Measurements from ENCODE around the gene METTL25B.
A peak's percentile ranks its signal among the peaks of the same experiment; 100 is the strongest.

METTL25B gene

GRCh38 chr1:156721131-156721530 is 7.1 kb upstream of the METTL25B start (continued):
- TF ChIP-seq, protein P1, sequence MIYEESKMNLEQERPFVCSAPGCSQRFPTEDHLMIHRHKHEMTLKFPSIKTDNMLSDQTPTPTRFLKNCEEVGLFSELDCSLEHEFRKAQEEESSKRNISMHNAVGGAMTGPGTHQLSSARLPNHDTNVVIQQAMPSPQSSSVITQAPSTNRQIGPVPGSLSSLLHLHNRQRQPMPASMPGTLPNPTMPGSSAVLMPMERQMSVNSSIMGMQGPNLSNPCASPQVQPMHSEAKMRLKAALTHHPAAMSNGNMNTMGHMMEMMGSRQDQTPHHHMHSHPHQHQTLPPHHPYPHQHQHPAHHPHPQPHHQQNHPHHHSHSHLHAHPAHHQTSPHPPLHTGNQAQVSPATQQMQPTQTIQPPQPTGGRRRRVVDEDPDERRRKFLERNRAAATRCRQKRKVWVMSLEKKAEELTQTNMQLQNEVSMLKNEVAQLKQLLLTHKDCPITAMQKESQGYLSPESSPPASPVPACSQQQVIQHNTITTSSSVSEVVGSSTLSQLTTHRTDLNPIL (CRISPR knock-in tag; IDR thresholded peaks at IDR 0.05; ENCODE audit: low read depth) = no peak
- TF ChIP-seq ESRRG (CRISPR knock-in tag; IDR thresholded peaks at IDR 0.05) = no peak
- no peak for TF ChIP-seq GLIS3 (CRISPR knock-in tag; IDR thresholded peaks at IDR 0.05)
- no peak for TF ChIP-seq ZNF565 (CRISPR knock-in tag; conservative IDR thresholded peaks at IDR 0.05; ENCODE audit: low read depth)
- TF ChIP-seq SNAI2 (CRISPR knock-in tag; IDR thresholded peaks at IDR 0.05) = no peak

- TF ChIP-seq BACH2 (CRISPR knock-in tag; IDR thresholded peaks at IDR 0.05; ENCODE audit: borderline replicate concordance) (no peak), ARNTL (CRISPR knock-in tag; IDR thresholded peaks at IDR 0.05; ENCODE audit: borderline replicate concordance, low read depth) (no peak), PATZ1 (CRISPR knock-in tag; IDR thresholded peaks at IDR 0.05; ENCODE audit: borderline replicate concordance) (no peak)
- no peak for ATAC-seq
These were observed 6.7 kb upstream of the METTL25B start for GRCh38 chr1:156721535-156721934.

GRCh38 chr1:156725683-156726280 is 2.5 kb upstream of the METTL25B start:
- ATAC-seq = peak; percentile 80
- no peak for TF ChIP-seq ZFP30 (CRISPR knock-in tag; IDR thresholded peaks at IDR 0.05)
- TF ChIP-seq ZFP3 (CRISPR knock-in tag; IDR thresholded peaks at IDR 0.05) = no peak
- no peak for TF ChIP-seq PPARA (CRISPR knock-in tag; IDR thresholded peaks at IDR 0.05; ENCODE audit: borderline replicate concordance)
- TF ChIP-seq ISL1 (CRISPR knock-in tag; IDR thresholded peaks at IDR 0.05) = no peak
- TF ChIP-seq POU6F1 (CRISPR knock-in tag; IDR thresholded peaks at IDR 0.05; ENCODE audit: borderline replicate concordance, low read depth) = no peak
- TF ChIP-seq, protein P1 (CRISPR knock-in tag; IDR thresholded peaks at IDR 0.05; ENCODE audit: low read depth) = no peak
- TF ChIP-seq ZC3H10 (CRISPR knock-in tag; IDR thresholded peaks at IDR 0.05) = peak; percentile 80
- TF ChIP-seq TOX (CRISPR knock-in tag; IDR thresholded peaks at IDR 0.05; ENCODE audit: borderline replicate concordance) = no peak
- TF ChIP-seq CSDC2 (CRISPR knock-in tag; IDR thresholded peaks at IDR 0.05) = no peak
- TF ChIP-seq, protein P2, sequence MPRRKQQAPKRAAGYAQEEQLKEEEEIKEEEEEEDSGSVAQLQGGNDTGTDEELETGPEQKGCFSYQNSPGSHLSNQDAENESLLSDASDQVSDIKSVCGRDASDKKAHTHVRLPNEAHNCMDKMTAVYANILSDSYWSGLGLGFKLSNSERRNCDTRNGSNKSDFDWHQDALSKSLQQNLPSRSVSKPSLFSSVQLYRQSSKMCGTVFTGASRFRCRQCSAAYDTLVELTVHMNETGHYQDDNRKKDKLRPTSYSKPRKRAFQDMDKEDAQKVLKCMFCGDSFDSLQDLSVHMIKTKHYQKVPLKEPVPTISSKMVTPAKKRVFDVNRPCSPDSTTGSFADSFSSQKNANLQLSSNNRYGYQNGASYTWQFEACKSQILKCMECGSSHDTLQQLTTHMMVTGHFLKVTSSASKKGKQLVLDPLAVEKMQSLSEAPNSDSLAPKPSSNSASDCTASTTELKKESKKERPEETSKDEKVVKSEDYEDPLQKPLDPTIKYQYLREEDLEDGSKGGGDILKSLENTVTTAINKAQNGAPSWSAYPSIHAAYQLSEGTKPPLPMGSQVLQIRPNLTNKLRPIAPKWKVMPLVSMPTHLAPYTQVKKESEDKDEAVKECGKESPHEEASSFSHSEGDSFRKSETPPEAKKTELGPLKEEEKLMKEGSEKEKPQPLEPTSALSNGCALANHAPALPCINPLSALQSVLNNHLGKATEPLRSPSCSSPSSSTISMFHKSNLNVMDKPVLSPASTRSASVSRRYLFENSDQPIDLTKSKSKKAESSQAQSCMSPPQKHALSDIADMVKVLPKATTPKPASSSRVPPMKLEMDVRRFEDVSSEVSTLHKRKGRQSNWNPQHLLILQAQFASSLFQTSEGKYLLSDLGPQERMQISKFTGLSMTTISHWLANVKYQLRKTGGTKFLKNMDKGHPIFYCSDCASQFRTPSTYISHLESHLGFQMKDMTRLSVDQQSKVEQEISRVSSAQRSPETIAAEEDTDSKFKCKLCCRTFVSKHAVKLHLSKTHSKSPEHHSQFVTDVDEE (CRISPR knock-in tag; IDR thresholded peaks at IDR 0.05) = no peak
- no peak for TF ChIP-seq BACH2 (CRISPR knock-in tag; IDR thresholded peaks at IDR 0.05; ENCODE audit: borderline replicate concordance)
- TF ChIP-seq ZNF70 (CRISPR knock-in tag; IDR thresholded peaks at IDR 0.05) = peak; percentile 70
- TF ChIP-seq ZNF8 (CRISPR knock-in tag; IDR thresholded peaks at IDR 0.05) = no peak
- no peak for TF ChIP-seq GLIS3 (CRISPR knock-in tag; IDR thresholded peaks at IDR 0.05)
